ENCODE data around the gene LRRIQ1. TPM values are rescaled to one million over a fixed set of nuclear protein-coding genes. Genes with fewer than 3 reads are reported as not detected.
A peak's percentile ranks its signal among the peaks of the same experiment; 100 is the strongest.
"Not testable (repeated sequence)": the region's sequence is repeated elsewhere in the genome, so short reads cannot be mapped to it uniquely, and the experiment has no call there.

Gene LRRIQ1
- not detected for total RNA-seq

GRCh38 chr12:85036234-85036707, at the start of gene LRRIQ1, which contains the start of gene TSPAN19:
Gene LRRIQ1 (plus strand): TSS chr12:85036351. CDS start chr12:85038177, 1,826 bp downstream.
Gene TSPAN19 (minus strand): TSS chr12:85036277. CDS start chr12:85029946, 6,331 bp downstream.
- DNase-seq (ENCODE audit: low spot score): peak; percentile 48
- peak; percentile 63 for ATAC-seq

- DNase-seq (ENCODE audit: low spot score): no peak
- ATAC-seq: no peak
These were observed 49.6 kb upstream of the LRRIQ1 start for GRCh38 chr12:84986586-84986985.

- ATAC-seq (no peak), DNase-seq (ENCODE audit: low spot score) (no peak)
These were observed 41.7 kb upstream of the LRRIQ1 start for GRCh38 chr12:84994426-84994825.

GRCh38 chr12:84995641-84996040, 40.5 kb upstream of the LRRIQ1 start:
- DNase-seq (ENCODE audit: low spot score) (no peak), ATAC-seq (no peak)

- DNase-seq (ENCODE audit: low spot score) (no peak), ATAC-seq (no peak)
These were observed 39.4 kb upstream of the LRRIQ1 start for GRCh38 chr12:84996759-84997158.

- no peak for DNase-seq (ENCODE audit: low spot score)
- ATAC-seq: no peak
These were observed 37.8 kb upstream of the LRRIQ1 start for GRCh38 chr12:84998341-84998740.

GRCh38 chr12:85000729-85001128, 35.4 kb upstream of the LRRIQ1 start:
- DNase-seq (ENCODE audit: low spot score) (no peak), ATAC-seq (no peak)

- DNase-seq (ENCODE audit: low spot score): no peak
These were observed 33.3 kb upstream of the LRRIQ1 start for GRCh38 chr12:85002778-85003296.

GRCh38 chr12:85004204-85004603, 31.9 kb upstream of the LRRIQ1 start:
- ATAC-seq (no peak), DNase-seq (ENCODE audit: low spot score) (no peak)

More at GRCh38 chr12:85002778-85003296, 33.3 kb upstream of the LRRIQ1 start:
- no peak for ATAC-seq

- not testable (repeated sequence) for DNase-seq (ENCODE audit: low spot score); ATAC-seq
These were observed 31.1 kb upstream of the LRRIQ1 start for GRCh38 chr12:85005047-85005446.

- DNase-seq (ENCODE audit: low spot score): no peak
- no peak for ATAC-seq
These were observed 30.5 kb upstream of the LRRIQ1 start for GRCh38 chr12:85005615-85006014.

GRCh38 chr12:85006206-85006605, 29.9 kb upstream of the LRRIQ1 start:
- no peak for DNase-seq (ENCODE audit: low spot score)
- no peak for ATAC-seq

- no peak for DNase-seq (ENCODE audit: low spot score)
- peak; percentile 26 for ATAC-seq
These were observed 28.3 kb upstream of the LRRIQ1 start for GRCh38 chr12:85007836-85008235.

- ATAC-seq (no peak), DNase-seq (ENCODE audit: low spot score) (no peak)
These were observed 19.7 kb upstream of the LRRIQ1 start for GRCh38 chr12:85016413-85016812.

- no peak for DNase-seq (ENCODE audit: low spot score)
- no peak for ATAC-seq
These were observed 19.0 kb upstream of the LRRIQ1 start for GRCh38 chr12:85017133-85017532.

GRCh38 chr12:85017618-85018017, 18.5 kb upstream of the LRRIQ1 start:
- DNase-seq (ENCODE audit: low spot score) (no peak), ATAC-seq (no peak)

GRCh38 chr12:85018098-85018497, 18.1 kb upstream of the LRRIQ1 start:
- ATAC-seq: no peak

GRCh38 chr12:85029456-85029855, 6.7 kb upstream of the LRRIQ1 start:
- ATAC-seq: peak; percentile 51
- no peak for DNase-seq (ENCODE audit: low spot score)

More at GRCh38 chr12:85018098-85018497, 18.1 kb upstream of the LRRIQ1 start:
- no peak for DNase-seq (ENCODE audit: low spot score)

GRCh38 chr12:85036733-85037132, 582 bp downstream of the LRRIQ1 start:
- no peak for DNase-seq (ENCODE audit: low spot score)
- no peak for ATAC-seq

- ATAC-seq (no peak), DNase-seq (ENCODE audit: low spot score) (no peak)
These were observed 5.2 kb downstream of the LRRIQ1 start for GRCh38 chr12:85041395-85041794.

- no peak for ATAC-seq
- DNase-seq (ENCODE audit: low spot score): no peak
These were observed 7.7 kb downstream of the LRRIQ1 start for GRCh38 chr12:85043829-85044228.

GRCh38 chr12:85057370-85057963, 21.3 kb downstream of the LRRIQ1 start:
- ATAC-seq: peak; percentile 79
- no peak for DNase-seq (ENCODE audit: low spot score)

GRCh38 chr12:85058339-85058738, 22.2 kb downstream of the LRRIQ1 start:
- no peak for DNase-seq (ENCODE audit: low spot score)
- no peak for ATAC-seq

All from left lobe of liver (tissue), 2 donors.